ES-I3 (cell line): ENCODE data around the gene ZNF808.
"Not testable (repeated sequence)": the region's sequence is repeated elsewhere in the genome, so short reads cannot be mapped to it uniquely, and the experiment has no call there.

Source experiments
- H3K36me3 ChIP-seq: 2 replicates; pipeline ENCODE4 v1.6.1; 2013; ENCODE audit warnings: mild to moderate bottlenecking, low read length, control low read depth, moderate library complexity; ENCODE audit not compliant: insufficient read depth
- H3K4me1 ChIP-seq: 2 replicates; pipeline ENCODE4 v1.6.1; 2013; ENCODE audit warnings: mild to moderate bottlenecking, control low read depth, low read length; ENCODE audit not compliant: insufficient read depth
- H3K9ac ChIP-seq: 2 replicates; pipeline ENCODE4 v1.6.1; 2013; ENCODE audit warnings: low read depth, mild to moderate bottlenecking, low read length, moderate library complexity
- H3K9me3 ChIP-seq: 2 replicates; pipeline ENCODE4 v1.6.1; 2013; ENCODE audit warnings: mild to moderate bottlenecking, low read length, moderate library complexity; ENCODE audit not compliant: control insufficient read depth, insufficient read depth

Gene ZNF808

GRCh38 chr19:52557231-52557995, 29.9 kb downstream of the ZNF808 start:
- H3K9me3 ChIP-seq = peaks cover 29% of the 10 kb centered on the region
- no peaks in the 10 kb centered on the region for H3K4me1 ChIP-seq
- peaks cover 23% of the 10 kb centered on the region for H3K36me3 ChIP-seq
- no peak overlapping the region for H3K9ac ChIP-seq

GRCh38 chr19:52558732-52559445, 31.4 kb downstream of the ZNF808 start:
- Histone ChIP-seq H3K36me3 (peaks cover 12% of the 10 kb centered on the region; the same call in 1 of the 2 replicates), H3K9me3 (peaks cover 32% of the 10 kb centered on the region)
- H3K9ac ChIP-seq, H3K4me1 ChIP-seq: not testable (repeated sequence)

GRCh38 chr19:52561611-52562010, 34.1 kb downstream of the ZNF808 start:
- peaks cover 14% of the 10 kb centered on the region for H3K9me3 ChIP-seq
- not testable (repeated sequence) for H3K4me1 ChIP-seq, H3K36me3 ChIP-seq, H3K9ac ChIP-seq

- H3K9ac ChIP-seq = no peak overlapping the region
- H3K4me1 ChIP-seq = peaks cover 7% of the 10 kb centered on the region; the same call in 1 of the 2 replicates
- H3K36me3 ChIP-seq = no peaks in the 10 kb centered on the region; the same call in 1 of the 2 replicates
- 0 out of 2 replicates have a peak, but pooled peaks cover 4% of the 10 kb centered on the region for H3K9me3 ChIP-seq
Observed at GRCh38 chr19:52566121-52566520, 38.7 kb downstream of the ZNF808 start.

- Histone ChIP-seq H3K9me3 (0 out of 2 replicates have a peak, but pooled peaks cover 4% of the 10 kb centered on the region), H3K9ac (no peak overlapping the region), H3K36me3 (no peaks in the 10 kb centered on the region; the same call in 1 of the 2 replicates), H3K4me1 (peaks cover 7% of the 10 kb centered on the region; the same call in 1 of the 2 replicates)
Observed at GRCh38 chr19:52566588-52566987, 39.1 kb downstream of the ZNF808 start.

- H3K9ac ChIP-seq = no peak overlapping the region
- H3K36me3 ChIP-seq = 0 out of 2 replicates have a peak, but pooled peaks cover 4% of the 10 kb centered on the region
- H3K4me1 ChIP-seq = peaks cover 7% of the 10 kb centered on the region; the same call in 1 of the 2 replicates
- H3K9me3 ChIP-seq = 0 out of 2 replicates have a peak, but pooled peaks cover 4% of the 10 kb centered on the region
Observed at GRCh38 chr19:52567921-52568320, 40.5 kb downstream of the ZNF808 start.

GRCh38 chr19:52569638-52569999, 42.2 kb downstream of the ZNF808 start:
- H3K9me3 ChIP-seq, H3K4me1 ChIP-seq, H3K36me3 ChIP-seq: not testable (repeated sequence)
- peak overlapping the region; percentile 91 for H3K9ac ChIP-seq

- Histone ChIP-seq H3K4me1 (peaks cover 7% of the 10 kb centered on the region; the same call in 1 of the 2 replicates), H3K9ac (peak within 1 kb of the TSS; percentile 91), H3K9me3 (no peaks in the 10 kb centered on the region), H3K36me3 (0 out of 2 replicates have a peak, but pooled peaks cover 4% of the 10 kb centered on the region)
Observed at GRCh38 chr19:52570000-52570861, 42.8 kb downstream of the ZNF808 start, which contains the start of gene ZNF701. Gene ZNF701, plus strand, starts transcription at chr19:52570287. Its CDS starts 3,861 bp downstream, at chr19:52574148.

GRCh38 chr19:52584736-52585440, 57.4 kb downstream of the ZNF808 start:
- peaks cover 9% of the 10 kb centered on the region for H3K36me3 ChIP-seq
- no peaks in the 10 kb centered on the region; the same call in 1 of the 2 replicates for H3K9me3 ChIP-seq
- H3K4me1 ChIP-seq = no peaks in the 10 kb centered on the region
- H3K9ac ChIP-seq = peak overlapping the region; percentile 36; the same call in 1 of the 2 replicates

GRCh38 chr19:52585604-52586003, 58.1 kb downstream of the ZNF808 start:
- Histone ChIP-seq H3K4me1 (no peaks in the 10 kb centered on the region), H3K9me3 (no peaks in the 10 kb centered on the region; the same call in 1 of the 2 replicates), H3K9ac (no peak overlapping the region), H3K36me3 (peaks cover 3% of the 10 kb centered on the region)

GRCh38 chr19:52590728-52591127, 63.3 kb downstream of the ZNF808 start:
- Histone ChIP-seq H3K4me1 (no peaks in the 10 kb centered on the region), H3K36me3 (peaks cover 3% of the 10 kb centered on the region; the same call in 1 of the 2 replicates), H3K9me3 (no peaks in the 10 kb centered on the region), H3K9ac (no peak overlapping the region)

- Histone ChIP-seq H3K9ac (no peak overlapping the region), H3K9me3 (no peaks in the 10 kb centered on the region; the same call in 1 of the 2 replicates), H3K36me3 (peaks cover 10% of the 10 kb centered on the region; the same call in 1 of the 2 replicates), H3K4me1 (no peaks in the 10 kb centered on the region)
Observed at GRCh38 chr19:52592301-52592700, 64.8 kb downstream of the ZNF808 start.

- not testable (repeated sequence) for H3K9ac ChIP-seq, H3K9me3 ChIP-seq, H3K4me1 ChIP-seq
- H3K36me3 ChIP-seq = peaks cover 10% of the 10 kb centered on the region; the same call in 1 of the 2 replicates
Observed at GRCh38 chr19:52593441-52593840, 66.0 kb downstream of the ZNF808 start.
